ENCODE results near the gene EVI5.

DNA sequence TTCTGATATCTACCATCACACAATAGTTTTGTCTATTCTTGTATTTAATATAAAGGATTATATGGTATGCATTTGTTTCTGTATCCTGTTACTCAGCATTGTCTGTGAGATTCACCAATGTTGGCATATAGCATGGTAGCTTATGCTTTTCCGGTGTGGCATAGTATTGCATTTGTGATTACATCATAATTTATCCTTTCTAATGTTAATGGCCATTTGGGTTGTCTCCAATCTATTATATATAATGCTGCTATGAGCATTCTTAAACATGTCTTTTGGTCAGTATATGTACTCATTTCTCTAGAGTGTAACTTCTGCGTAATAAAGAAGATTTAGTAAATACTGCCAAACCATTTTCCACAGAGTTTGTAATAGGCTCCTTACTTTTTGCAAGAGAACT, 257.2 kb downstream of the EVI5 start:
- no peak for TF ChIP-seq CREB1 (CRISPR knock-in tag; IDR thresholded peaks at IDR 0.05)
- TF ChIP-seq, protein P1, sequence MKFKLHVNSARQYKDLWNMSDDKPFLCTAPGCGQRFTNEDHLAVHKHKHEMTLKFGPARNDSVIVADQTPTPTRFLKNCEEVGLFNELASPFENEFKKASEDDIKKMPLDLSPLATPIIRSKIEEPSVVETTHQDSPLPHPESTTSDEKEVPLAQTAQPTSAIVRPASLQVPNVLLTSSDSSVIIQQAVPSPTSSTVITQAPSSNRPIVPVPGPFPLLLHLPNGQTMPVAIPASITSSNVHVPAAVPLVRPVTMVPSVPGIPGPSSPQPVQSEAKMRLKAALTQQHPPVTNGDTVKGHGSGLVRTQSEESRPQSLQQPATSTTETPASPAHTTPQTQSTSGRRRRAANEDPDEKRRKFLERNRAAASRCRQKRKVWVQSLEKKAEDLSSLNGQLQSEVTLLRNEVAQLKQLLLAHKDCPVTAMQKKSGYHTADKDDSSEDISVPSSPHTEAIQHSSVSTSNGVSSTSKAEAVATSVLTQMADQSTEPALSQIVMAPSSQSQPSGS (CRISPR knock-in tag; IDR thresholded peaks at IDR 0.05; ENCODE audit: borderline replicate concordance, low read depth) = no peak
- TF ChIP-seq IRF2 (CRISPR knock-in tag; IDR thresholded peaks at IDR 0.05; ENCODE audit: borderline replicate concordance, low read depth) = no peak
- TF ChIP-seq, protein P2, sequence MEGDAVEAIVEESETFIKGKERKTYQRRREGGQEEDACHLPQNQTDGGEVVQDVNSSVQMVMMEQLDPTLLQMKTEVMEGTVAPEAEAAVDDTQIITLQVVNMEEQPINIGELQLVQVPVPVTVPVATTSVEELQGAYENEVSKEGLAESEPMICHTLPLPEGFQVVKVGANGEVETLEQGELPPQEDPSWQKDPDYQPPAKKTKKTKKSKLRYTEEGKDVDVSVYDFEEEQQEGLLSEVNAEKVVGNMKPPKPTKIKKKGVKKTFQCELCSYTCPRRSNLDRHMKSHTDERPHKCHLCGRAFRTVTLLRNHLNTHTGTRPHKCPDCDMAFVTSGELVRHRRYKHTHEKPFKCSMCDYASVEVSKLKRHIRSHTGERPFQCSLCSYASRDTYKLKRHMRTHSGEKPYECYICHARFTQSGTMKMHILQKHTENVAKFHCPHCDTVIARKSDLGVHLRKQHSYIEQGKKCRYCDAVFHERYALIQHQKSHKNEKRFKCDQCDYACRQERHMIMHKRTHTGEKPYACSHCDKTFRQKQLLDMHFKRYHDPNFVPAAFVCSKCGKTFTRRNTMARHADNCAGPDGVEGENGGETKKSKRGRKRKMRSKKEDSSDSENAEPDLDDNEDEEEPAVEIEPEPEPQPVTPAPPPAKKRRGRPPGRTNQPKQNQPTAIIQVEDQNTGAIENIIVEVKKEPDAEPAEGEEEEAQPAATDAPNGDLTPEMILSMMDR (IDR thresholded peaks at IDR 0.05) = no peak
